Measurements from ENCODE around the gene TMEM80.

DNA sequence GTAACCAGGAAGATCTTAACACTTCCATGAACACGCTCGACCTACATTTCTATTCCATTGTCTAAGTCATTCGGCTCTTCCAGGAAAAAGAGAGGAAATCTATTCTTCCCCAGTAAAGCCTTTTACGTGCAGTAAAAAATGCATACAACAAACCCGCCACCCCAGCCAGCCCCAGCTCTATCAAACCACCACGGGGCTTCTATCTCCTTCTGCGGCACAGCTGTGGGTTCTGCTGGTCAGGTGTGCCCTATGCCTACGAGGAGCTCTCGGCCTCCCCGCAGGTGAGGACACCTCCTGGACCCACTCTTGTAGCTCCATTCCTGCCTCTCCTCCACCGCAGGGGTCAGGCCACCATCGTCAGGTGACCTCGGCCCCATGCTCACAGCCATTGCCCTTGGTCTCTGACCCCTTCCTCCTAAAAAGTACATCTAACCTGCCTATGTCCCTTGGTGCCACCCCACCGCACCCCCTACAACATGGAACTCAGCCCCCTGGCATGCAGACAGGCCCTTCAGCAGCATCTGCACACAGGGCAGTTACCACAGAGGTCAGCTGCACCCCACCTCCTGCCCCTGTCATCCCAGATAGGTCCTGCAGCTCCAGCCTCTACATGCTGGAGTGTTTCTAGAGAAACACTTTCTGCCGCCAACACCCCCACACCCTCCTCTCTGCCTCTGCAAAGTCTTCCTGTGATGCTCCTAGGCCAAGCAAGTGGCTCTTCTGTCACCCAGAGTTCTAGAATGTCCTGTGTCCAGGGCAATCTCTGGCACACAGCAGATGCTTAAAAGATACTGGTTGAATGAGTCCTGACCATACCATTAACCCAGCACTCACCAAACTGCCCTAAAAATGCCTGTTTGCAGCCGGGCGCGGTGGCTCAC is 3.7 kb upstream of the TMEM80 start:
- TF ChIP-seq, protein P1, sequence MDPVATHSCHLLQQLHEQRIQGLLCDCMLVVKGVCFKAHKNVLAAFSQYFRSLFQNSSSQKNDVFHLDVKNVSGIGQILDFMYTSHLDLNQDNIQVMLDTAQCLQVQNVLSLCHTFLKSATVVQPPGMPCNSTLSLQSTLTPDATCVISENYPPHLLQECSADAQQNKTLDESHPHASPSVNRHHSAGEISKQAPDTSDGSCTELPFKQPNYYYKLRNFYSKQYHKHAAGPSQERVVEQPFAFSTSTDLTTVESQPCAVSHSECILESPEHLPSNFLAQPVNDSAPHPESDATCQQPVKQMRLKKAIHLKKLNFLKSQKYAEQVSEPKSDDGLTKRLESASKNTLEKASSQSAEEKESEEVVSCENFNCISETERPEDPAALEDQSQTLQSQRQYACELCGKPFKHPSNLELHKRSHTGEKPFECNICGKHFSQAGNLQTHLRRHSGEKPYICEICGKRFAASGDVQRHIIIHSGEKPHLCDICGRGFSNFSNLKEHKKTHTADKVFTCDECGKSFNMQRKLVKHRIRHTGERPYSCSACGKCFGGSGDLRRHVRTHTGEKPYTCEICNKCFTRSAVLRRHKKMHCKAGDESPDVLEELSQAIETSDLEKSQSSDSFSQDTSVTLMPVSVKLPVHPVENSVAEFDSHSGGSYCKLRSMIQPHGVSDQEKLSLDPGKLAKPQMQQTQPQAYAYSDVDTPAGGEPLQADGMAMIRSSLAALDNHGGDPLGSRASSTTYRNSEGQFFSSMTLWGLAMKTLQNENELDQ (tag by site-specific recombination; IDR thresholded peaks at IDR 0.05; ENCODE audit: low read depth): no peak
- TF ChIP-seq, protein P2, sequence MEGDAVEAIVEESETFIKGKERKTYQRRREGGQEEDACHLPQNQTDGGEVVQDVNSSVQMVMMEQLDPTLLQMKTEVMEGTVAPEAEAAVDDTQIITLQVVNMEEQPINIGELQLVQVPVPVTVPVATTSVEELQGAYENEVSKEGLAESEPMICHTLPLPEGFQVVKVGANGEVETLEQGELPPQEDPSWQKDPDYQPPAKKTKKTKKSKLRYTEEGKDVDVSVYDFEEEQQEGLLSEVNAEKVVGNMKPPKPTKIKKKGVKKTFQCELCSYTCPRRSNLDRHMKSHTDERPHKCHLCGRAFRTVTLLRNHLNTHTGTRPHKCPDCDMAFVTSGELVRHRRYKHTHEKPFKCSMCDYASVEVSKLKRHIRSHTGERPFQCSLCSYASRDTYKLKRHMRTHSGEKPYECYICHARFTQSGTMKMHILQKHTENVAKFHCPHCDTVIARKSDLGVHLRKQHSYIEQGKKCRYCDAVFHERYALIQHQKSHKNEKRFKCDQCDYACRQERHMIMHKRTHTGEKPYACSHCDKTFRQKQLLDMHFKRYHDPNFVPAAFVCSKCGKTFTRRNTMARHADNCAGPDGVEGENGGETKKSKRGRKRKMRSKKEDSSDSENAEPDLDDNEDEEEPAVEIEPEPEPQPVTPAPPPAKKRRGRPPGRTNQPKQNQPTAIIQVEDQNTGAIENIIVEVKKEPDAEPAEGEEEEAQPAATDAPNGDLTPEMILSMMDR (tag by site-specific recombination; IDR thresholded peaks at IDR 0.05): no peak
- TF ChIP-seq IKZF3 (tag by site-specific recombination; IDR thresholded peaks at IDR 0.05) (no peak), MYNN (tag by site-specific recombination; IDR thresholded peaks at IDR 0.05; ENCODE audit: borderline replicate concordance) (no peak), YY1 (tag by site-specific recombination; IDR thresholded peaks at IDR 0.05) (no peak), ZFP3 (tag by site-specific recombination; IDR thresholded peaks at IDR 0.05; ENCODE audit: low read depth) (no peak), GFI1B (tag by site-specific recombination; IDR thresholded peaks at IDR 0.05) (no peak), ZNF114 (tag by site-specific recombination; IDR thresholded peaks at IDR 0.05) (no peak), ZFP41 (tag by site-specific recombination; IDR thresholded peaks at IDR 0.05; ENCODE audit: borderline replicate concordance) (no peak), ZNF747 (tag by site-specific recombination; IDR thresholded peaks at IDR 0.05) (no peak), ZNF302 (tag by site-specific recombination; IDR thresholded peaks at IDR 0.05; ENCODE audit: low read depth) (no peak), GLI4 (tag by site-specific recombination; IDR thresholded peaks at IDR 0.05) (no peak), ZNF623 (tag by site-specific recombination; IDR thresholded peaks at IDR 0.05) (no peak)
- TF ChIP-seq, protein P3, sequence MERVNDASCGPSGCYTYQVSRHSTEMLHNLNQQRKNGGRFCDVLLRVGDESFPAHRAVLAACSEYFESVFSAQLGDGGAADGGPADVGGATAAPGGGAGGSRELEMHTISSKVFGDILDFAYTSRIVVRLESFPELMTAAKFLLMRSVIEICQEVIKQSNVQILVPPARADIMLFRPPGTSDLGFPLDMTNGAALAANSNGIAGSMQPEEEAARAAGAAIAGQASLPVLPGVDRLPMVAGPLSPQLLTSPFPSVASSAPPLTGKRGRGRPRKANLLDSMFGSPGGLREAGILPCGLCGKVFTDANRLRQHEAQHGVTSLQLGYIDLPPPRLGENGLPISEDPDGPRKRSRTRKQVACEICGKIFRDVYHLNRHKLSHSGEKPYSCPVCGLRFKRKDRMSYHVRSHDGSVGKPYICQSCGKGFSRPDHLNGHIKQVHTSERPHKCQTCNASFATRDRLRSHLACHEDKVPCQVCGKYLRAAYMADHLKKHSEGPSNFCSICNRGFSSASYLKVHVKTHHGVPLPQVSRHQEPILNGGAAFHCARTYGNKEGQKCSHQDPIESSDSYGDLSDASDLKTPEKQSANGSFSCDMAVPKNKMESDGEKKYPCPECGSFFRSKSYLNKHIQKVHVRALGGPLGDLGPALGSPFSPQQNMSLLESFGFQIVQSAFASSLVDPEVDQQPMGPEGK (tag by site-specific recombination; IDR thresholded peaks at IDR 0.05): no peak
